Measurements from ENCODE around the gene CSGALNACT2.
"Not testable (repeated sequence)": the region's sequence is repeated elsewhere in the genome, so short reads cannot be mapped to it uniquely, and the experiment has no call there.

Gene CSGALNACT2

GRCh38 chr10:43183764-43184163 is 45.5 kb downstream of the CSGALNACT2 start:
- DNase-seq (ENCODE audit: low read depth in 1 of 2, low spot score in 1 of 2): not testable (repeated sequence)

GRCh38 chr10:43186150-43186549 is 47.9 kb downstream of the CSGALNACT2 start:
- no peak for DNase-seq (ENCODE audit: low read depth in 1 of 2, low spot score in 1 of 2)

- no peak for DNase-seq (ENCODE audit: low read depth in 1 of 2, low spot score in 1 of 2)
These were observed 49.0 kb downstream of the CSGALNACT2 start for GRCh38 chr10:43187213-43187612.

GRCh38 chr10:43188702-43189101 is 50.5 kb downstream of the CSGALNACT2 start:
- no peak for DNase-seq (ENCODE audit: low read depth in 1 of 2, low spot score in 1 of 2)

GRCh38 chr10:43190289-43190688 is 52.0 kb downstream of the CSGALNACT2 start:
- DNase-seq (ENCODE audit: low read depth in 1 of 2, low spot score in 1 of 2): no peak

- no peak for DNase-seq (ENCODE audit: low read depth in 1 of 2, low spot score in 1 of 2)
These were observed 52.5 kb downstream of the CSGALNACT2 start for GRCh38 chr10:43190775-43191174.

- DNase-seq (ENCODE audit: low read depth in 1 of 2, low spot score in 1 of 2): no peak
These were observed 54.6 kb downstream of the CSGALNACT2 start for GRCh38 chr10:43192884-43193283.

GRCh38 chr10:43193496-43194080 is 55.3 kb downstream of the CSGALNACT2 start:
- no peak for DNase-seq (ENCODE audit: low read depth in 1 of 2, low spot score in 1 of 2)

GRCh38 chr10:43194266-43194665 is 56.0 kb downstream of the CSGALNACT2 start:
- no peak for DNase-seq (ENCODE audit: low read depth in 1 of 2, low spot score in 1 of 2)

GRCh38 chr10:43194859-43195258 is 56.6 kb downstream of the CSGALNACT2 start:
- DNase-seq (ENCODE audit: low read depth in 1 of 2, low spot score in 1 of 2): no peak

GRCh38 chr10:43195557-43195956 is 57.3 kb downstream of the CSGALNACT2 start:
- no peak for DNase-seq (ENCODE audit: low read depth in 1 of 2, low spot score in 1 of 2)

- DNase-seq (ENCODE audit: low read depth in 1 of 2, low spot score in 1 of 2): no peak
These were observed 58.1 kb downstream of the CSGALNACT2 start for GRCh38 chr10:43196131-43196980.

GRCh38 chr10:43196981-43197833 is 59.0 kb downstream of the CSGALNACT2 start:
- no peak for DNase-seq (ENCODE audit: low read depth in 1 of 2, low spot score in 1 of 2)

- no peak for DNase-seq (ENCODE audit: low read depth in 1 of 2, low spot score in 1 of 2)
These were observed 59.8 kb downstream of the CSGALNACT2 start for GRCh38 chr10:43197834-43198681.

GRCh38 chr10:43198682-43199005 is 60.4 kb downstream of the CSGALNACT2 start:
- no peak for DNase-seq (ENCODE audit: low read depth in 1 of 2, low spot score in 1 of 2)

- no peak for DNase-seq (ENCODE audit: low read depth in 1 of 2, low spot score in 1 of 2)
These were observed 60.9 kb downstream of the CSGALNACT2 start for GRCh38 chr10:43199088-43199683.

- DNase-seq (ENCODE audit: low read depth in 1 of 2, low spot score in 1 of 2): no peak
These were observed 61.7 kb downstream of the CSGALNACT2 start for GRCh38 chr10:43199684-43200537.

- no peak for DNase-seq (ENCODE audit: low read depth in 1 of 2, low spot score in 1 of 2)
These were observed 62.5 kb downstream of the CSGALNACT2 start for GRCh38 chr10:43200538-43201390.
